IMR-90 (cell line): ENCODE data around the gene PAK1IP1. TPM values are rescaled to one million over a fixed set of nuclear protein-coding genes. Genes with fewer than 3 reads are reported as not detected.

Experiments used
- ATAC-seq: fragments of 200-7000 bp; cut with Tn5 transposase; 2 replicates; pipeline ENCODE4 v1.9.1; 2020; ENCODE audit warnings: low read depth, mild to moderate bottlenecking, moderate library complexity
- BruUV-seq: library from RNA; stranded (reverse); fragments of 400-500 nt; replicated peaks from 2 replicates; lab custom pipeline; 2021; lab: Mats Ljungman, UMichigan
- CTCF ChIA-PET: fragments of 300-600 bp; formaldehyde crosslinking; extraction: SDS; loops from one replicate; lab custom pipeline; 2021; ENCODE audit warnings: antibody characterized with exemption; lab: Yijun Ruan, JAX
- POLR2A ChIA-PET: fragments of 300-600 bp; sonication (Branson Sonifier 250); formaldehyde crosslinking; loops from one replicate; lab custom pipeline; 2022; ENCODE audit warnings: antibody characterized with exemption; ENCODE audit not compliant: unreplicated experiment; lab: Charles Lee
- DNase-seq: peaks from one replicate; pipeline ENCODE4 v3.0.0; 2013
- H2AFZ ChIP-seq: replicated peaks from 2 replicates; pipeline ENCODE3; 2013; ENCODE audit warnings: low read length, mild to moderate bottlenecking; ENCODE audit not compliant: poor library complexity
- H2AK5ac ChIP-seq: 2 replicates; pipeline ENCODE4 v1.6.1; 2013; ENCODE audit warnings: low read depth, low read length, inconsistent platforms
- H2AK9ac ChIP-seq: replicated peaks from 2 replicates; pipeline ENCODE3; 2013; ENCODE audit warnings: mild to moderate bottlenecking, low read depth, low read length, moderate library complexity; ENCODE audit not compliant: poor library complexity
- H2BK120ac ChIP-seq: 2 replicates; pipeline ENCODE4 v1.6.1; 2013; ENCODE audit warnings: low read depth, low read length, inconsistent platforms
- H2BK15ac ChIP-seq: 3 replicates; pipeline ENCODE4 v1.6.1; 2013; ENCODE audit warnings: low read depth, low read length, inconsistent platforms
- H2BK20ac ChIP-seq: 2 replicates; pipeline ENCODE4 v1.6.1; 2013; ENCODE audit warnings: low read depth, mild to moderate bottlenecking, inconsistent platforms, low read length, moderate library complexity
- H2BK5ac ChIP-seq: 2 replicates; pipeline ENCODE4 v1.6.1; 2013; ENCODE audit warnings: mild to moderate bottlenecking, low read depth, low read length, inconsistent platforms; ENCODE audit not compliant: poor library complexity, severe bottlenecking
- H3K14ac ChIP-seq: replicated peaks from 2 replicates; pipeline ENCODE4 v1.6.1; 2013; ENCODE audit warnings: low read depth, low read length, inconsistent platforms
- H3K18ac ChIP-seq: 2 replicates; pipeline ENCODE4 v1.6.1; 2013; ENCODE audit warnings: low read depth, low read length, control low read depth
- H3K23ac ChIP-seq: 2 replicates; pipeline ENCODE4 v1.6.1; 2013; ENCODE audit warnings: low read depth, low read length, inconsistent platforms
- H3K27ac ChIP-seq: 2 replicates; pipeline ENCODE4 v1.5.1; 2013; ENCODE audit warnings: mild to moderate bottlenecking, control low read depth, low read length; ENCODE audit not compliant: insufficient read depth
- H3K27me3 ChIP-seq: 2 replicates; pipeline ENCODE4 v1.6.1; 2013; ENCODE audit warnings: low read length; ENCODE audit not compliant: control insufficient read depth, insufficient read depth
- H3K36me3 ChIP-seq: 2 replicates; pipeline ENCODE4 v1.6.1; 2013; ENCODE audit warnings: low read length, mixed read lengths; ENCODE audit not compliant: control insufficient read depth, insufficient read depth
- H3K4ac ChIP-seq: 2 replicates; pipeline ENCODE4 v1.6.1; 2013; ENCODE audit warnings: low read depth, low read length, inconsistent platforms
- H3K4me1 ChIP-seq: 2 replicates; pipeline ENCODE4 v1.6.1; 2013; ENCODE audit warnings: low read length, mixed read lengths; ENCODE audit not compliant: control insufficient read depth, insufficient read depth
- H3K4me2 ChIP-seq: 2 replicates; pipeline ENCODE4 v1.6.1; 2013; ENCODE audit warnings: low read depth, mild to moderate bottlenecking, control low read depth, low read length, moderate library complexity
- H3K4me3 ChIP-seq: 2 replicates; pipeline ENCODE4 v1.5.1; 2013; ENCODE audit warnings: low read depth, mild to moderate bottlenecking, control low read depth, low read length, moderate library complexity; ENCODE audit not compliant: insufficient read depth
- H3K56ac ChIP-seq: 2 replicates; pipeline ENCODE4 v1.6.1; 2013; ENCODE audit warnings: low read length, inconsistent platforms; ENCODE audit not compliant: insufficient read depth; ENCODE audit errors: extremely low read depth
- H3K79me1 ChIP-seq, 2 experiments: 2 replicates each; pipeline ENCODE4 v1.6.1; 2013; ENCODE audit warnings: low read length in 2 of 2, inconsistent platforms in 1 of 2, low read depth in 1 of 2
- H3K9ac ChIP-seq: 2 replicates; pipeline ENCODE4 v1.6.1; 2013; ENCODE audit warnings: low read depth, low read length, control low read depth
- H3K9me1 ChIP-seq: 2 replicates; pipeline ENCODE4 v1.6.1; 2013; ENCODE audit warnings: low read length, inconsistent platforms; ENCODE audit not compliant: insufficient read depth
- H3K9me3 ChIP-seq: 2 replicates; pipeline ENCODE4 v1.6.1; 2013; ENCODE audit warnings: low read length; ENCODE audit not compliant: control insufficient read depth, insufficient read depth
- H4K20me1 ChIP-seq: 2 replicates; pipeline ENCODE4 v1.6.1; 2013; ENCODE audit warnings: low read length, inconsistent platforms; ENCODE audit not compliant: insufficient read depth
- H4K5ac ChIP-seq: 2 replicates; pipeline ENCODE4 v1.6.1; 2013; ENCODE audit warnings: mild to moderate bottlenecking, low read depth, low read length, control low read depth
- H4K8ac ChIP-seq, 2 experiments: 2 replicates each; pipeline ENCODE4 v1.6.1; 2013; ENCODE audit warnings: low read depth in 2 of 2, low read length in 2 of 2, control low read depth in 1 of 2, inconsistent platforms in 1 of 2
- H4K91ac ChIP-seq: 2 replicates; pipeline ENCODE4 v1.6.1; 2013; ENCODE audit warnings: low read depth, low read length, inconsistent platforms; ENCODE audit not compliant: insufficient read depth
- BHLHE40 ChIP-seq: fragments of 150-350 bp; IDR thresholded peaks from 2 replicates; pipeline ENCODE4 v1.6.1; 2016; ENCODE audit warnings: mild to moderate bottlenecking, low read depth, low read length
- CEBPB ChIP-seq: IDR thresholded peaks from 2 replicates; pipeline ENCODE4 v1.6.1; 2012; ENCODE audit warnings: low read depth, low read length, improper control_type of control experiment
- FOS ChIP-seq: fragments of 150-350 bp; IDR thresholded peaks from 2 replicates; pipeline ENCODE4 v1.6.1; 2016; ENCODE audit warnings: low read depth, low read length
- MAZ ChIP-seq: IDR thresholded peaks from 2 replicates; pipeline ENCODE4 v1.6.1; 2012; ENCODE audit warnings: low read depth, mild to moderate bottlenecking, low read length, improper control_type of control experiment, moderate library complexity, borderline replicate concordance
- MXI1 ChIP-seq: IDR thresholded peaks from 2 replicates; pipeline ENCODE4 v1.6.1; 2012; ENCODE audit warnings: low read depth, mild to moderate bottlenecking, low read length, moderate library complexity, borderline replicate concordance
- NFE2L2 ChIP-seq: fragments of 150-350 bp; IDR thresholded peaks from 2 replicates; pipeline ENCODE4 v1.6.1; 2016; ENCODE audit warnings: low read depth, mild to moderate bottlenecking, low read length
- POLR2A ChIP-seq: IDR thresholded peaks from 2 replicates; pipeline ENCODE4 v1.6.1; 2012; ENCODE audit warnings: mild to moderate bottlenecking, low read depth, low read length
- RAD21 ChIP-seq: IDR thresholded peaks from 2 replicates; pipeline ENCODE4 v1.6.1; 2012; ENCODE audit warnings: low read length, improper control_type of control experiment
- RCOR1 ChIP-seq: IDR thresholded peaks from 2 replicates; pipeline ENCODE4 v1.6.1; 2012; ENCODE audit warnings: mild to moderate bottlenecking, low read length, improper control_type of control experiment; ENCODE audit not compliant: insufficient replicate concordance
- RFX5 ChIP-seq: IDR thresholded peaks from 2 replicates; pipeline ENCODE4 v1.8.0; 2012; ENCODE audit warnings: low read depth, mild to moderate bottlenecking, low read length, moderate library complexity
- SMC3 ChIP-seq: fragments of 150-350 bp; IDR thresholded peaks from 2 replicates; pipeline ENCODE4 v1.6.1; 2016; ENCODE audit warnings: low read depth, mild to moderate bottlenecking, antibody characterized with exemption, low read length, moderate library complexity
- dilution Hi-C: fragments of 300-500 bp; cut with HindIII; formaldehyde crosslinking; loops from one replicate; pipeline ENCODE4 v1.14.3; 2018; ENCODE audit warnings: low sequenced_read_pairs; ENCODE audit not compliant: unreplicated experiment
- in situ Hi-C: fragments of 300-500 bp; cut with MboI; formaldehyde crosslinking; loops from 3 replicates; pipeline ENCODE4 v1.14.3; 2019; ENCODE audit warnings: low sequenced_read_pairs, inconsistent platforms, mixed read lengths
- intact Hi-C: fragments of 100-400 bp; cut with micrococcal nuclease; formaldehyde crosslinking; loops from 2 replicates; pipeline ENCODE4 v1.10.0; 2022
- polyA plus RNA-seq, 3 experiments: library from polyadenylated mRNA; depleted of rRNA; stranded (reverse); fragments of >200 nt; gene quantifications; 2 replicates each; pipeline ENCODE4 v1.2.3, GENCODE V29; 2012; ENCODE audit warnings: low replicate concordance in 1 of 3
- total RNA-seq: library from RNA; depleted of rRNA; stranded (reverse); fragments of >200 nt; gene quantifications from 2 replicates; pipeline ENCODE4 v1.2.3, GENCODE V29; 2012
- TF ChIP-seq, protein P1 (sequence below): conservative IDR thresholded peaks from 2 replicates; pipeline ENCODE4 v1.5.1; 2012; ENCODE audit warnings: mild to moderate bottlenecking, low read depth, low read length, improper control_type of control experiment
- TF ChIP-seq, protein P2 (sequence below): fragments of 150-350 bp; IDR thresholded peaks from 2 replicates; pipeline ENCODE4 v1.6.1; 2017; ENCODE audit warnings: mild to moderate bottlenecking, antibody characterized with exemption, low read length, low read depth
- TF ChIP-seq, protein P3 (sequence below): fragments of 150-350 bp; IDR thresholded peaks from 2 replicates; pipeline ENCODE4 v1.6.1; 2016; ENCODE audit warnings: low read depth, mild to moderate bottlenecking, low read length, moderate library complexity, borderline replicate concordance

Gene PAK1IP1
- total and polyA plus RNA-seq, 2 of the 4 experiments (the other 2 are of a cell fraction): 16.9 to 22.9 TPM

DNA sequence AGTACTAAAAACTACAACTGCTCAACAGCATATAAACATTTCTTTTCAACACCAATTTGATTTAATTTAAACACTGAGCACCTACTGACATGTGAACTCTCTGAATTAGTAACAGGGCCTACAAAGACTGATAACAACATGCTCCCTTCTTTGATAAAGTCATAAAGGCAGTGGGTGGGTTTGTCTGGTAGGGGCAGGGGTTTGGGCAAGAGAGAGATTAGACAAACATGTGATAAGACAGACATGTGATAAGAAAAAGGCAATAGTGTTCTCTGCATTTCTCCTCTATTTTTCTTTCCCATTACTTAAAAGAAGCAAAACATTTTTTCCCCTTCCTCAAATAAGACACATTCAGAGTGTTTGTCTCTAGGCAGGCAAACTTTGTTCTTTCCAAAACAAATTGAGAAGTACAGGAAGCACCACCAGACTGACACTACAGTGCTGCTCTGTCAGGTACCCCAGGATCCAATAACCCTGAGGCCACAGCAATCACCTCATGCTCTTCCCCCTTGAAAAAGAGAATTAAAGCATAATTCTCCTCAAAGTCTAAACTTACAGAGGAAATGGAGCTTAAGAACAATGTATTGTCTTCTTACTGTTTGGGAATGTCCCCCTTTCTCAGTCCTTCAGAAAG lies 12.3 kb upstream of the PAK1IP1 start:
- no peaks in the 10 kb centered on the region for H3K4me1 ChIP-seq
- dilution Hi-C loops (no loop called here), in situ Hi-C loops (no loop called here), intact Hi-C loops (no loop called here)
- no peak overlapping the region for H3K9ac ChIP-seq
- H4K8ac ChIP-seq: no peak overlapping the region
- no peak overlapping the region for H3K4me2 ChIP-seq
- H3K36me3 ChIP-seq: no peaks in the 10 kb centered on the region
- H3K18ac ChIP-seq: no peak overlapping the region
- no peaks in the 10 kb centered on the region for H4K20me1 ChIP-seq
- BruUV-seq: no TSS peak
- no peak overlapping the region for H3K23ac ChIP-seq
- H3K9me3 ChIP-seq: no peaks in the 10 kb centered on the region
- TF ChIP-seq, protein P1, sequence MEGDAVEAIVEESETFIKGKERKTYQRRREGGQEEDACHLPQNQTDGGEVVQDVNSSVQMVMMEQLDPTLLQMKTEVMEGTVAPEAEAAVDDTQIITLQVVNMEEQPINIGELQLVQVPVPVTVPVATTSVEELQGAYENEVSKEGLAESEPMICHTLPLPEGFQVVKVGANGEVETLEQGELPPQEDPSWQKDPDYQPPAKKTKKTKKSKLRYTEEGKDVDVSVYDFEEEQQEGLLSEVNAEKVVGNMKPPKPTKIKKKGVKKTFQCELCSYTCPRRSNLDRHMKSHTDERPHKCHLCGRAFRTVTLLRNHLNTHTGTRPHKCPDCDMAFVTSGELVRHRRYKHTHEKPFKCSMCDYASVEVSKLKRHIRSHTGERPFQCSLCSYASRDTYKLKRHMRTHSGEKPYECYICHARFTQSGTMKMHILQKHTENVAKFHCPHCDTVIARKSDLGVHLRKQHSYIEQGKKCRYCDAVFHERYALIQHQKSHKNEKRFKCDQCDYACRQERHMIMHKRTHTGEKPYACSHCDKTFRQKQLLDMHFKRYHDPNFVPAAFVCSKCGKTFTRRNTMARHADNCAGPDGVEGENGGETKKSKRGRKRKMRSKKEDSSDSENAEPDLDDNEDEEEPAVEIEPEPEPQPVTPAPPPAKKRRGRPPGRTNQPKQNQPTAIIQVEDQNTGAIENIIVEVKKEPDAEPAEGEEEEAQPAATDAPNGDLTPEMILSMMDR: no peak
- TF ChIP-seq, protein P2, sequence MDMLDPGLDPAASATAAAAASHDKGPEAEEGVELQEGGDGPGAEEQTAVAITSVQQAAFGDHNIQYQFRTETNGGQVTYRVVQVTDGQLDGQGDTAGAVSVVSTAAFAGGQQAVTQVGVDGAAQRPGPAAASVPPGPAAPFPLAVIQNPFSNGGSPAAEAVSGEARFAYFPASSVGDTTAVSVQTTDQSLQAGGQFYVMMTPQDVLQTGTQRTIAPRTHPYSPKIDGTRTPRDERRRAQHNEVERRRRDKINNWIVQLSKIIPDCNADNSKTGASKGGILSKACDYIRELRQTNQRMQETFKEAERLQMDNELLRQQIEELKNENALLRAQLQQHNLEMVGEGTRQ: no peak
- TF ChIP-seq MAZ (no peak), RFX5 (no peak), POLR2A (no peak), MXI1 (no peak), SMC3 (no peak), BHLHE40 (no peak), RAD21 (no peak), NFE2L2 (no peak), FOS (no peak), CEBPB (no peak), RCOR1 (no peak)
- TF ChIP-seq, protein P3, sequence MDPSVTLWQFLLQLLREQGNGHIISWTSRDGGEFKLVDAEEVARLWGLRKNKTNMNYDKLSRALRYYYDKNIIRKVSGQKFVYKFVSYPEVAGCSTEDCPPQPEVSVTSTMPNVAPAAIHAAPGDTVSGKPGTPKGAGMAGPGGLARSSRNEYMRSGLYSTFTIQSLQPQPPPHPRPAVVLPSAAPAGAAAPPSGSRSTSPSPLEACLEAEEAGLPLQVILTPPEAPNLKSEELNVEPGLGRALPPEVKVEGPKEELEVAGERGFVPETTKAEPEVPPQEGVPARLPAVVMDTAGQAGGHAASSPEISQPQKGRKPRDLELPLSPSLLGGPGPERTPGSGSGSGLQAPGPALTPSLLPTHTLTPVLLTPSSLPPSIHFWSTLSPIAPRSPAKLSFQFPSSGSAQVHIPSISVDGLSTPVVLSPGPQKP: no peak
- peaks cover 9% of the 10 kb centered on the region for H3K27me3 ChIP-seq
- no peak overlapping the region for H2AK5ac ChIP-seq
- ATAC-seq (no peak), DNase-seq (no peak)
- H3K56ac ChIP-seq: no peak overlapping the region
- H3K9me1 ChIP-seq: no peaks in the 10 kb centered on the region
- H4K5ac ChIP-seq: no peak overlapping the region
- no peak overlapping the region for H3K14ac ChIP-seq
- H4K91ac ChIP-seq: no peak overlapping the region
- H2AFZ ChIP-seq: no peak overlapping the region
- H3K27ac ChIP-seq: no peak overlapping the region
- ChIA-PET CTCF (interaction anchor here (0.6 kb wide), 1 partner anchor 52 kb away, joined by 5 read pairs; no protein-coding TSS in a partner anchor), POLR2A (no interaction called here)
- H2BK120ac ChIP-seq: no peak overlapping the region
- H3K4ac ChIP-seq: no peak overlapping the region
- H3K79me1 ChIP-seq: no peaks in the 10 kb centered on the region
- no peak overlapping the region for H3K4me3 ChIP-seq
- H2BK20ac ChIP-seq: no peak overlapping the region
- H2AK9ac ChIP-seq: no peak overlapping the region
- no peak overlapping the region for H2BK5ac ChIP-seq
- H2BK15ac ChIP-seq: no peak overlapping the region
